IMR-90 (cell line): Measurements from ENCODE around the gene MRPL48.

ENCODE experiments used
- CEBPB ChIP-seq: IDR thresholded peaks from 2 replicates; pipeline ENCODE4 v1.6.1; 2012; ENCODE audit warnings: low read depth, low read length, improper control_type of control experiment
- NFE2L2 ChIP-seq: fragments of 150-350 bp; IDR thresholded peaks from 2 replicates; pipeline ENCODE4 v1.6.1; 2016; ENCODE audit warnings: low read depth, mild to moderate bottlenecking, low read length
- POLR2A ChIP-seq: IDR thresholded peaks from 2 replicates; pipeline ENCODE4 v1.6.1; 2012; ENCODE audit warnings: mild to moderate bottlenecking, low read depth, low read length
- RAD21 ChIP-seq: IDR thresholded peaks from 2 replicates; pipeline ENCODE4 v1.6.1; 2012; ENCODE audit warnings: low read length, improper control_type of control experiment
- RFX5 ChIP-seq: IDR thresholded peaks from 2 replicates; pipeline ENCODE4 v1.8.0; 2012; ENCODE audit warnings: low read depth, mild to moderate bottlenecking, low read length, moderate library complexity
- TF ChIP-seq, protein P1 (sequence below): conservative IDR thresholded peaks from 2 replicates; pipeline ENCODE4 v1.5.1; 2012; ENCODE audit warnings: mild to moderate bottlenecking, low read depth, low read length, improper control_type of control experiment
- TF ChIP-seq, protein P2 (sequence below): fragments of 150-350 bp; IDR thresholded peaks from 2 replicates; pipeline ENCODE4 v1.6.1; 2016; ENCODE audit warnings: low read depth, mild to moderate bottlenecking, low read length, moderate library complexity, borderline replicate concordance

GRCh38 chr11:73804712-73805111 lies 17.0 kb downstream of the MRPL48 start:
- TF ChIP-seq RFX5: no peak
- no peak for TF ChIP-seq NFE2L2
- TF ChIP-seq CEBPB: no peak
- TF ChIP-seq, protein P1, sequence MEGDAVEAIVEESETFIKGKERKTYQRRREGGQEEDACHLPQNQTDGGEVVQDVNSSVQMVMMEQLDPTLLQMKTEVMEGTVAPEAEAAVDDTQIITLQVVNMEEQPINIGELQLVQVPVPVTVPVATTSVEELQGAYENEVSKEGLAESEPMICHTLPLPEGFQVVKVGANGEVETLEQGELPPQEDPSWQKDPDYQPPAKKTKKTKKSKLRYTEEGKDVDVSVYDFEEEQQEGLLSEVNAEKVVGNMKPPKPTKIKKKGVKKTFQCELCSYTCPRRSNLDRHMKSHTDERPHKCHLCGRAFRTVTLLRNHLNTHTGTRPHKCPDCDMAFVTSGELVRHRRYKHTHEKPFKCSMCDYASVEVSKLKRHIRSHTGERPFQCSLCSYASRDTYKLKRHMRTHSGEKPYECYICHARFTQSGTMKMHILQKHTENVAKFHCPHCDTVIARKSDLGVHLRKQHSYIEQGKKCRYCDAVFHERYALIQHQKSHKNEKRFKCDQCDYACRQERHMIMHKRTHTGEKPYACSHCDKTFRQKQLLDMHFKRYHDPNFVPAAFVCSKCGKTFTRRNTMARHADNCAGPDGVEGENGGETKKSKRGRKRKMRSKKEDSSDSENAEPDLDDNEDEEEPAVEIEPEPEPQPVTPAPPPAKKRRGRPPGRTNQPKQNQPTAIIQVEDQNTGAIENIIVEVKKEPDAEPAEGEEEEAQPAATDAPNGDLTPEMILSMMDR: no peak
- no peak for TF ChIP-seq RAD21
- TF ChIP-seq, protein P2, sequence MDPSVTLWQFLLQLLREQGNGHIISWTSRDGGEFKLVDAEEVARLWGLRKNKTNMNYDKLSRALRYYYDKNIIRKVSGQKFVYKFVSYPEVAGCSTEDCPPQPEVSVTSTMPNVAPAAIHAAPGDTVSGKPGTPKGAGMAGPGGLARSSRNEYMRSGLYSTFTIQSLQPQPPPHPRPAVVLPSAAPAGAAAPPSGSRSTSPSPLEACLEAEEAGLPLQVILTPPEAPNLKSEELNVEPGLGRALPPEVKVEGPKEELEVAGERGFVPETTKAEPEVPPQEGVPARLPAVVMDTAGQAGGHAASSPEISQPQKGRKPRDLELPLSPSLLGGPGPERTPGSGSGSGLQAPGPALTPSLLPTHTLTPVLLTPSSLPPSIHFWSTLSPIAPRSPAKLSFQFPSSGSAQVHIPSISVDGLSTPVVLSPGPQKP: no peak
- TF ChIP-seq POLR2A: no peak
